Activated CD4-positive, alpha-beta memory T cell treated with anti-CD3 and anti-CD28 coated beads, Interleukin-2, amount 10 ng/mL, durations not matched to agents 7 days and 5 days (primary cell): ENCODE data around the gene TVP23A. TPM values are rescaled to one million over a fixed set of nuclear protein-coding genes. Genes with fewer than 3 reads are reported as not detected.

Experiments used
- CTCF ChIA-PET: fragments of 350-600 bp; sonication (Branson Sonifier 250); formaldehyde crosslinking; loops from one replicate; lab custom pipeline; 2021; ENCODE audit warnings: antibody characterized with exemption, inconsistent platforms; lab: Charles Lee
- POLR2A ChIA-PET: fragments of 350-600 bp; sonication (Branson Sonifier 250); formaldehyde crosslinking; loops from one replicate; lab custom pipeline; 2021; ENCODE audit warnings: antibody characterized with exemption; lab: Charles Lee
- DNase-seq: peaks from one replicate; pipeline ENCODE4 v3.0.0-alpha.2; 2020
- H3K27ac Mint-ChIP-seq: one replicate; pipeline ENCODE4 v1.8.0; 2021; ENCODE audit warnings: mild to moderate bottlenecking, mixed read lengths
- H3K27me3 Mint-ChIP-seq: one replicate; pipeline ENCODE4 v1.8.0; 2021; ENCODE audit warnings: mixed read lengths
- H3K36me3 Mint-ChIP-seq: one replicate; pipeline ENCODE4 v1.8.0; 2021; ENCODE audit warnings: low read depth, mixed read lengths
- H3K4me1 Mint-ChIP-seq: one replicate; pipeline ENCODE4 v1.8.0; 2021; ENCODE audit warnings: mixed read lengths
- H3K4me3 Mint-ChIP-seq: one replicate; pipeline ENCODE4 v1.8.0; 2021; ENCODE audit warnings: mild to moderate bottlenecking, mixed read lengths
- H3K9me3 Mint-ChIP-seq: one replicate; pipeline ENCODE4 v1.8.0; 2021; ENCODE audit warnings: mixed read lengths
- total RNA-seq, 2 experiments: library from RNA; stranded (reverse); gene quantifications; one replicate each; pipeline ENCODE4 v1.2.3, GENCODE V29; 2021

TVP23A gene
- total RNA-seq, 2 experiments from 2014 or later: not detected

GRCh38 chr16:10776280-10776679, 42.3 kb downstream of the TVP23A start:
- H3K9me3 Mint-ChIP-seq: no peaks in the 10 kb centered on the region
- H3K27ac Mint-ChIP-seq: no peak overlapping the region
- H3K4me1 Mint-ChIP-seq: peaks cover 17% of the 10 kb centered on the region
- ChIA-PET CTCF (no interaction called here), POLR2A (no interaction called here)
- H3K27me3 Mint-ChIP-seq: peaks cover 51% of the 10 kb centered on the region
- no peaks in the 10 kb centered on the region for H3K36me3 Mint-ChIP-seq
- no peak overlapping the region for H3K4me3 Mint-ChIP-seq
- DNase-seq: peak; percentile 34

- DNase-seq: no peak
- peaks cover 18% of the 10 kb centered on the region for H3K27me3 Mint-ChIP-seq
- no peak overlapping the region for H3K4me3 Mint-ChIP-seq
- ChIA-PET CTCF (interaction anchor here (1.2 kb wide), 2 partner anchors 105 to 148 kb away, joined by 3 to 13 read pairs; no protein-coding TSS in a partner anchor), POLR2A (interaction anchor here (1.2 kb wide), 1 partner anchor 27 kb away, joined by 4 read pairs; the partner anchor contains the start of gene NUBP1)
- no peaks in the 10 kb centered on the region for H3K9me3 Mint-ChIP-seq
- no peak overlapping the region for H3K27ac Mint-ChIP-seq
- peaks cover 8% of the 10 kb centered on the region for H3K36me3 Mint-ChIP-seq
- H3K4me1 Mint-ChIP-seq: peaks cover 26% of the 10 kb centered on the region
Measured at GRCh38 chr16:10770907-10771306, 47.7 kb downstream of the TVP23A start.

GRCh38 chr16:10769381-10769780, 49.2 kb downstream of the TVP23A start:
- peaks cover 8% of the 10 kb centered on the region for H3K27me3 Mint-ChIP-seq
- CTCF ChIA-PET: no interaction called here
- H3K27ac Mint-ChIP-seq: no peak overlapping the region
- POLR2A ChIA-PET: interaction anchor here (0.8 kb wide), 1 partner anchor 149 kb away, joined by 3 read pairs; no protein-coding TSS in a partner anchor
- peaks cover 17% of the 10 kb centered on the region for H3K36me3 Mint-ChIP-seq
- no peak overlapping the region for H3K4me3 Mint-ChIP-seq
- no peaks in the 10 kb centered on the region for H3K9me3 Mint-ChIP-seq
- no peak for DNase-seq
- peaks cover 33% of the 10 kb centered on the region for H3K4me1 Mint-ChIP-seq

- H3K4me1 Mint-ChIP-seq: peaks cover 26% of the 10 kb centered on the region
- no peak overlapping the region for H3K27ac Mint-ChIP-seq
- DNase-seq: no peak
- ChIA-PET POLR2A (no interaction called here), CTCF (no interaction called here)
- H3K27me3 Mint-ChIP-seq: peaks cover 2% of the 10 kb centered on the region
- no peak overlapping the region for H3K4me3 Mint-ChIP-seq
- peaks cover 9% of the 10 kb centered on the region for H3K9me3 Mint-ChIP-seq
- peaks cover 37% of the 10 kb centered on the region for H3K36me3 Mint-ChIP-seq
Measured at GRCh38 chr16:10767127-10767526, 51.5 kb downstream of the TVP23A start.

GRCh38 chr16:10765772-10766171, 52.8 kb downstream of the TVP23A start:
- Mint-ChIP-seq H3K4me3 (no peak overlapping the region), H3K4me1 (peaks cover 17% of the 10 kb centered on the region), H3K27me3 (no peaks in the 10 kb centered on the region), H3K27ac (peak overlapping the region; percentile 41), H3K36me3 (peaks cover 48% of the 10 kb centered on the region), H3K9me3 (peaks cover 9% of the 10 kb centered on the region)
- POLR2A ChIA-PET: interaction anchor here (1.3 to 1.4 kb wide), 2 partner anchors 16 to 22 kb away, joined by 3 to 4 read pairs; partner anchors contain the start of gene NUBP1
- no peak for DNase-seq
- CTCF ChIA-PET: no interaction called here

GRCh38 chr16:10763456-10763855, 55.1 kb downstream of the TVP23A start:
- ChIA-PET CTCF (no interaction called here), POLR2A (no interaction called here)
- Mint-ChIP-seq H3K4me1 (peaks cover 17% of the 10 kb centered on the region), H3K9me3 (peaks cover 9% of the 10 kb centered on the region), H3K36me3 (peaks cover 64% of the 10 kb centered on the region), H3K27me3 (no peaks in the 10 kb centered on the region), H3K27ac (no peak overlapping the region), H3K4me3 (no peak overlapping the region)
- no peak for DNase-seq

- Mint-ChIP-seq H3K36me3 (peaks cover 69% of the 10 kb centered on the region), H3K4me1 (peaks cover 17% of the 10 kb centered on the region), H3K4me3 (no peak overlapping the region), H3K9me3 (peaks cover 9% of the 10 kb centered on the region), H3K27me3 (no peaks in the 10 kb centered on the region), H3K27ac (no peak overlapping the region)
- POLR2A ChIA-PET: no interaction called here
- no peak for DNase-seq
- CTCF ChIA-PET: no interaction called here
Measured at GRCh38 chr16:10762336-10763016, 56.1 kb downstream of the TVP23A start.

- peaks cover 75% of the 10 kb centered on the region for H3K36me3 Mint-ChIP-seq
- no peaks in the 10 kb centered on the region for H3K27me3 Mint-ChIP-seq
- no peak for DNase-seq
- no peak overlapping the region for H3K4me3 Mint-ChIP-seq
- CTCF ChIA-PET: no interaction called here
- POLR2A ChIA-PET: no interaction called here
- no peak overlapping the region for H3K27ac Mint-ChIP-seq
- peaks cover 15% of the 10 kb centered on the region for H3K4me1 Mint-ChIP-seq
- H3K9me3 Mint-ChIP-seq: peaks cover 9% of the 10 kb centered on the region
Measured at GRCh38 chr16:10761373-10761772, 57.2 kb downstream of the TVP23A start.

GRCh38 chr16:10760858-10761257, 57.7 kb downstream of the TVP23A start:
- POLR2A ChIA-PET: no interaction called here

GRCh38 chr16:10756574-10756973, 62.0 kb downstream of the TVP23A start:
- CTCF ChIA-PET: no interaction called here
- Mint-ChIP-seq H3K4me3 (no peak overlapping the region), H3K27me3 (no peaks in the 10 kb centered on the region)

More at GRCh38 chr16:10760858-10761257, 57.7 kb downstream of the TVP23A start:
- CTCF ChIA-PET: no interaction called here
- no peak overlapping the region for H3K27ac Mint-ChIP-seq
- peaks cover 10% of the 10 kb centered on the region for H3K4me1 Mint-ChIP-seq
- no peaks in the 10 kb centered on the region for H3K27me3 Mint-ChIP-seq
- peaks cover 74% of the 10 kb centered on the region for H3K36me3 Mint-ChIP-seq
- no peak overlapping the region for H3K4me3 Mint-ChIP-seq
- peaks cover 9% of the 10 kb centered on the region for H3K9me3 Mint-ChIP-seq
- DNase-seq: no peak

GRCh38 chr16:10754941-10755340, 63.7 kb downstream of the TVP23A start:
- Mint-ChIP-seq H3K36me3 (peaks cover 45% of the 10 kb centered on the region), H3K27ac (no peak overlapping the region), H3K9me3 (no peaks in the 10 kb centered on the region), H3K4me3 (no peak overlapping the region), H3K27me3 (no peaks in the 10 kb centered on the region), H3K4me1 (peaks cover 19% of the 10 kb centered on the region)
- CTCF ChIA-PET: interaction anchor here (0.6 to 1.2 kb wide), 2 partner anchors 164 to 1579 kb away, joined by 3 to 5 read pairs; no protein-coding TSS in a partner anchor
- POLR2A ChIA-PET: no interaction called here
- DNase-seq: no peak

More at GRCh38 chr16:10756574-10756973, 62.0 kb downstream of the TVP23A start:
- H3K4me1 Mint-ChIP-seq: peaks cover 10% of the 10 kb centered on the region
- H3K9me3 Mint-ChIP-seq: no peaks in the 10 kb centered on the region
- DNase-seq: no peak
- peaks cover 55% of the 10 kb centered on the region for H3K36me3 Mint-ChIP-seq
- POLR2A ChIA-PET: interaction anchor here (0.7 kb wide), 1 partner anchor 16 kb away, joined by 4 read pairs; no protein-coding TSS in a partner anchor
- H3K27ac Mint-ChIP-seq: no peak overlapping the region

- Mint-ChIP-seq H3K4me1 (peaks cover 31% of the 10 kb centered on the region), H3K9me3 (no peaks in the 10 kb centered on the region), H3K27me3 (no peaks in the 10 kb centered on the region), H3K4me3 (no peak overlapping the region), H3K36me3 (peaks cover 36% of the 10 kb centered on the region), H3K27ac (no peak overlapping the region)
- CTCF ChIA-PET: interaction anchor here (1.1 kb wide), 1 partner anchor 16 kb away, joined by 3 read pairs; no protein-coding TSS in a partner anchor
- no peak for DNase-seq
- POLR2A ChIA-PET: no interaction called here
Measured at GRCh38 chr16:10753670-10754069, 64.9 kb downstream of the TVP23A start.

- peaks cover 40% of the 10 kb centered on the region for H3K36me3 Mint-ChIP-seq
- DNase-seq: no peak
- H3K4me1 Mint-ChIP-seq: peaks cover 34% of the 10 kb centered on the region
- no peaks in the 10 kb centered on the region for H3K9me3 Mint-ChIP-seq
- no peak overlapping the region for H3K4me3 Mint-ChIP-seq
- no peaks in the 10 kb centered on the region for H3K27me3 Mint-ChIP-seq
- H3K27ac Mint-ChIP-seq: no peak overlapping the region
- CTCF ChIA-PET: interaction anchor here (0.6 to 1.3 kb wide), 3 partner anchors 9 to 21 kb away, joined by 3 to 4 read pairs (median 3); partner anchors contain the start of gene NUBP1
- POLR2A ChIA-PET: interaction anchor here (0.7 kb wide), 1 partner anchor 179 kb away, joined by 3 read pairs; no protein-coding TSS in a partner anchor
Measured at GRCh38 chr16:10752843-10753523, 65.6 kb downstream of the TVP23A start.
